Activated T-helper 2 cell treated with anti-CD3 and anti-CD28 coated beads, Interferon-gamma antibody, Interleukin-2, Interleukin-4, amounts not matched to agents 10 μg/mL and 5 μg/mL and 100 μg/mL, durations not matched to agents 14 hours and 24 hours and 36 hours (primary cell): ENCODE results near the gene RNF126. TPM values are rescaled to one million over a fixed set of nuclear protein-coding genes. Genes with fewer than 3 reads are reported as not detected.

Source experiments
- DNase-seq: peaks from one replicate; pipeline ENCODE4 v3.0.0; 2021; ENCODE audit warnings: low spot score
- H3K27ac Mint-ChIP-seq: one replicate; pipeline ENCODE4 v1.8.0; 2021; ENCODE audit warnings: mixed read lengths
- H3K27me3 Mint-ChIP-seq: one replicate; pipeline ENCODE4 v1.8.0; 2021; ENCODE audit warnings: low read depth, mixed read lengths
- H3K36me3 Mint-ChIP-seq: one replicate; pipeline ENCODE4 v1.8.0; 2021; ENCODE audit warnings: low read depth, mixed read lengths
- H3K4me1 Mint-ChIP-seq: one replicate; pipeline ENCODE4 v1.8.0; 2021; ENCODE audit warnings: low read depth, mixed read lengths
- H3K4me3 Mint-ChIP-seq: one replicate; pipeline ENCODE4 v1.8.0; 2021; ENCODE audit warnings: low read depth, mild to moderate bottlenecking, moderate library complexity, mixed read lengths
- H3K9me3 Mint-ChIP-seq: one replicate; pipeline ENCODE4 v1.8.0; 2021; ENCODE audit warnings: mixed read lengths
- intact Hi-C: fragments of 100-400 bp; cut with micrococcal nuclease; formaldehyde crosslinking; loops from one replicate; pipeline ENCODE4 v1.15.1; 2023
- total RNA-seq: library from RNA; stranded (reverse); gene quantifications from 2 replicates; pipeline ENCODE4 v1.2.3, GENCODE V29; 2022

Gene RNF126
- total RNA-seq, 1 donor from 2014 or later = 89.4 TPM

DNA sequence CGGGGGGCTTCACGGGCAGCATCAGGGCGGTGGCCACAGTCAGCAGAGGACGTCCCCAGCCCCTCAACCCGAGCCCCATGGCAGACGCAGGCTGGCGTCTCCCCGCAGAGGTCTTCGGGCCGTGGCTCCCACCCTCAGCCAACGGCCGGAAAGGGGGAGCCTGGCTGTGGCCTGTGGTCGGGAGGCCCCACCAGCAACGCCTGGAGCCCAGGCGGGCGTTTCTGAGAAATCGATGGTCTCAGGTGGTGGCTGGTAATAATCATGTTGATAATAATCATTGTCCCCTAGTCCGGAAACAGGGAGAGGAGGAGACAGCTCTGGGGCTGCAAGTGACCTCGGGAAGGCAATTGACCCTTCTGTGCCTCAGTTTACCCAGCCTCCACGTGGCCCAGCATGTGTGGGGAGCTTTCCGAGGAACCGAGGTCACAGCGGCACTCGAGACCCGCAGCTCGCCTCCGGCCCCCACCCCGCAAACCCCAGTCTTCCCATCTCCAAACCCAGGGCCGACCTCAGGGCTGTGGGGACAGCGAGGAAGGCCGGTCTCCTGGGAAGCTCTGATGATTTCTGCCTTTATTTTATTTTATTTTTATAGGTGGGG is 32.4 kb upstream of the RNF126 start, which contains the start of gene PRSS57:
Gene PRSS57 (minus strand): TSS at position 101 of the 598 bp plus-strand sequence. CDS start 22 bp downstream, at position 79.
- no peaks in the 10 kb centered on the region for H3K9me3 Mint-ChIP-seq
- peaks cover 10% of the 10 kb centered on the region for H3K27me3 Mint-ChIP-seq
- no peak for DNase-seq
- no peaks in the 10 kb centered on the region for H3K4me1 Mint-ChIP-seq
- no peaks in the 10 kb centered on the region for H3K36me3 Mint-ChIP-seq
- intact Hi-C loops = no loop called here
- no peak within 1 kb of the TSS for H3K27ac Mint-ChIP-seq
- H3K4me3 Mint-ChIP-seq = no peak within 1 kb of the TSS

DNA sequence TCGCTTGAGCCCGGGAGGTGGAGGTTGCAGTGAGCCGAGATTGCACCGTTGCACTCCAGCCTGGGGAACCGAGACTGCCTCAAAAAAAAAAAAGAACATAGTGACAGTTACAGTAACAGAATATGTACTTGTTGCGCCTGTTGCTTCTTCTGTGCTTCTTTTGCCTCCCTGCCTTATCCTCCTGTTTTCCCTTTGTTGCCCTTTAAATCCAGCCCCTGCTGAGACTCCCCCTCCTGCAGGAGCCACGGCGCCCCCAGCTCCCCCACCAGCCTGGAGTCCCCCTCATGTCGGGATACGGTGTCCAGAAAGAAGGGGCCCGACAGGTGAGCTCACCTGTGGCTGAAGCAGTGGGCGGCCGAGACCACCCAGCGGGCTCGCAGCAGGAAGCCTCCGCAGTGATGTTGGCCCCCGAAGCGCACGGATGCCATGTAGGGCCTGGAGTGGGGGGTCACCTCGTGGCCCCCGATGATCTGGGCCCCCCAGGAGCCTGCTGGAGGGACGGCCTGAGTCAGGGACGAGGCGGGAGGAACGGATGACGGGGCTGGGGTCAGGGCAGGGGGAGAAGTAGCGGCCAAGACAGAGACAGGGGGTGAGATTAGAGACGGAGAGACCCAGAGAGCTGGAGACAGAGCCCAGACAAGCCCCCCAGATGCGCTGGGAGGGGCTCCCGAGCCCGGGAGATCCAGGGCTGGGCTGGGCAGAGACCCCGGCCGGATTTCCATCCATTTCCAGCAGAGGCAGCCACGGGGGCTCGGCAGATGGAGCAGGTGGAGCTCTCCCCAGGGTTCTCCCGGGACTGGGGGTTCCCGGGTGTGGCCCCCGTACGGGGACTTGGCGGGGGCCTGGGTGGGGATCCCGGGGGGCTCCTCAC is 31.7 kb upstream of the RNF126 start:
- H3K9me3 Mint-ChIP-seq = no peaks in the 10 kb centered on the region
- intact Hi-C loops = no loop called here
- H3K4me3 Mint-ChIP-seq = no peak overlapping the region
- H3K36me3 Mint-ChIP-seq = no peaks in the 10 kb centered on the region
- no peaks in the 10 kb centered on the region for H3K4me1 Mint-ChIP-seq
- H3K27me3 Mint-ChIP-seq = peaks cover 10% of the 10 kb centered on the region
- H3K27ac Mint-ChIP-seq = no peak overlapping the region
- DNase-seq = no peak

DNA sequence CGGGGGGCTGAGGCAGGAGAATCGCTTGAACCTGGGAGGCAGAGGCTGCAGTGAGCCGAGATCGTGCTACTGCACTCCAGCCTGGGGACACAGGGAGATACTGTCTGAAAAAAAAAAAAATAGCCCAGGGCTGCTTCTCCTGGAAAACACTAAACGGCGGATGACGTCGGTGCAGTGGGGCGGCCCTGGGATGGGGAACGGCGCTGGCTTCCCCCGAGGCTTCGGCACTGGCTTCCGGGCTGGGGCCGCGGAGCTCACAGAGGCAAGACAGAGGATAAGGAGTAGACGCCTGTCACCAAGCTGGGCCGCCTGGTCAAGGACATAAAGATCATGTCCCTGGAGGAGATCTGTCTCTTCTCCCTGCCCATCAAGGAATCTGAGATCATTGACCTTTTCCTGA is 27.2 kb upstream of the RNF126 start:
- DNase-seq = no peak
- peaks cover 6% of the 10 kb centered on the region for H3K27me3 Mint-ChIP-seq

DNA sequence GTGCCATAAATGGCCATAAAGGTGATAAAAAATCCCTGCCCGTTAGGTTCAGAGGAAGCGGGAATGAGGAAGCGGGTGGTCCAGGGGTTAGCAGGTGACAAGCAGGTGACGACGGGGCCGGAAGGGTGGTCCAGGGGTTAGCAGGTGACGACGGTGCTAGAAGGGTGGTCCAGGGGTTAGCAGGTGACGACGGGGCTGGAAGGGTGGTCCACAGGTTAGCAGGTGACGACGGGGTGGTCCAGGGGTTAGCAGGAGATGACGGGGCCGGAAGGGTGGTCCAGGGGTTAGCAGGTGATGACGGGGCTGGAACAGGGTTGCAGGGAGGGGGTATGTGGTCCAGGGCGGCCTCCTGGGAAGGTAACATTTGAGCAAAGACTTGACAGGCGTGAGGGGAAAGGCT is 26.0 kb upstream of the RNF126 start:
- Mint-ChIP-seq H3K27ac (no peak overlapping the region), H3K36me3 (no peaks in the 10 kb centered on the region), H3K27me3 (no peaks in the 10 kb centered on the region), H3K4me1 (no peaks in the 10 kb centered on the region), H3K9me3 (no peaks in the 10 kb centered on the region), H3K4me3 (no peak overlapping the region)
- no peak for DNase-seq
- intact Hi-C loops = no loop called here

More for the DNA sequence above, 27.2 kb upstream of the RNF126 start:
- no peak overlapping the region for H3K4me3 Mint-ChIP-seq
- no peaks in the 10 kb centered on the region for H3K4me1 Mint-ChIP-seq
- intact Hi-C loops = no loop called here
- H3K36me3 Mint-ChIP-seq = no peaks in the 10 kb centered on the region
- H3K27ac Mint-ChIP-seq = no peak overlapping the region
- no peaks in the 10 kb centered on the region for H3K9me3 Mint-ChIP-seq

DNA sequence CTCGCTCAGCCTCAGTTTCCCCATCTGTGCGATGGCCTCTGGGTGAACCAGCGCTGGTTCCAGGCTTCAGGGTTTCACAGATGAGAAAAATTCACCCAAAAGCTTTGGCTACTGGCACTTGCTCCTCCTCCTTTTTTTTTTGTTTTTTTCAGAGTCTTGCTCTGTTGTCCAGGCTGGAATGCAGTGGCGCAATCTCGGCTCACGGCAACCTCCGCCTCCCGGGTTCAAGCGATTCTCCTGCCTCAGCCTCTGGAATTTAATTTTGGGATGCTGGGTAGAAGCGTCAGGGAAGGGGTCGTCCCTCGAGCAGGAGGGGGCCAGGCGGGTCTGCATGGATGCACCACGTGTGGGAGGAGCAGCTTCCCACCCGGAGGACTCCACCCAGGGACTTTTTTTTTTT is 25.2 kb upstream of the RNF126 start:
- no peaks in the 10 kb centered on the region for H3K4me1 Mint-ChIP-seq
- H3K9me3 Mint-ChIP-seq = no peaks in the 10 kb centered on the region
- H3K36me3 Mint-ChIP-seq = no peaks in the 10 kb centered on the region
- H3K27ac Mint-ChIP-seq = no peak overlapping the region
- no peaks in the 10 kb centered on the region for H3K27me3 Mint-ChIP-seq
- intact Hi-C loops = no loop called here
- no peak overlapping the region for H3K4me3 Mint-ChIP-seq
- no peak for DNase-seq

DNA sequence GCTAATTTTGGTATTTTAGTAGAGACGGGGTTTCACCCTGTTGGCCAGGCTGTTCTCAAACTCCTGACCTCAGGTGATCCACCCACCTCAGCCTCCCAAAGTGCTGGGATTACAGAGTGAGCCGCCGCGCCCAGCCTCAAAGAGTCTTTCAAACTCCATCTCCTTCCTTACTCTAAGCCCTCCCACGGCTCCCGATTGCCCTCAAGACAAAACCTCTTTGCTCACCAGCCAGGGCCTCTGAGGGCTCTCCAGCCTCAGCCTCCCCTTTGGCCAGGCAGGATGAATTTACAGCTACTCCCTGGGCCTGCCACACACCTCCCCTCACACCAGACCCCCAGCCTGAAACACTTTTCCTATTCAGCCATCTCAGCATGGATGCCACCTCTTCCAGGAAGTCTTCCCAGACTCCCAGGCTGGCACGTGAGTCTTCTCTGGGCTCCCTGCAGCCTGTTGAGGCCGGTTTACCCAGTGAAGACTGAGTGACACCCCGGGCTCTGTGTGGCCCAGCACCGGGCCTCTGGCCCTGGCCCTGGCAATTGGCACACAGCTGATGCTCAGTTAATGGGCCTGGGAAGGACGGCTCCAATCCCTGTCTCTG is 24.7 kb upstream of the RNF126 start:
- intact Hi-C loops = no loop called here
- H3K9me3 Mint-ChIP-seq = no peaks in the 10 kb centered on the region
- H3K4me3 Mint-ChIP-seq = no peak overlapping the region
- H3K36me3 Mint-ChIP-seq = no peaks in the 10 kb centered on the region
- H3K27me3 Mint-ChIP-seq = no peaks in the 10 kb centered on the region
- H3K4me1 Mint-ChIP-seq = no peaks in the 10 kb centered on the region
- no peak overlapping the region for H3K27ac Mint-ChIP-seq
- DNase-seq = no peak

DNA sequence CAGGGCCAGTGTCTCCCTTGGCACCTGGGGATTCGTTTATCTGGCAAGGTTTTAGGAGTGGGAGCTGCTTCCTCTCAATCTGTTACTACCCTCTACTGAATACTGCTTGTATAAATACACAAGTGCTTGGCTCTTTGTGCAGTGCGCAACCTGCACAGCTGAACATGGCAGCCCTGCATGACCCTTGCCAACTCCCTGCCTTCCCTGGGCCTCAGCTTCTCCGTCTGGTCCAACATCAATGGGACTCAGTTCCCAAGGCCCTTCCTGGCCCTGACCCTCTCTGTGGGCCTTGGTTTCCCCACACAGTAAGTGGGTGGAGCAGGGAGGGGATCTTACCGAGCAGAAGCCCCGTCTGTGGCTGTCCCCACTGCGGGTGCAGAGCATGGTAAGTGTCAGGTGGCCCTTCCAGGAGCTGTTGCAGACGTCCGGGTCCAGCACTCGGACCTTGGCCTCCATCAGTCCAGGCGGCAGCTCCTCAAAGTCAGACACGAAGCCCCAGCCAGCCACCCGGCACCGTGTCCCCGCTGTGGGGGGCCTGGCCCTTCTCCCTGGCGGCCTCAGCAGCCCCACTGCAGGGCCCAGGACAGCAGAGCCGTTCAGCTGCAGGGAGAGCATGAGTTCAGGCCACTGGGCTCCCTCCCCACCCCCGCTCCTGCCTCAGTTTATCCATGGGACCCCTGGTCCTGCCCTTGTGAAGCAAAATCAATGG is 23.7 kb upstream of the RNF126 start:
- no peak for DNase-seq
- no peaks in the 10 kb centered on the region for H3K4me1 Mint-ChIP-seq
- intact Hi-C loops = no loop called here
- H3K27me3 Mint-ChIP-seq = no peaks in the 10 kb centered on the region
- H3K4me3 Mint-ChIP-seq = no peak overlapping the region
- no peak overlapping the region for H3K27ac Mint-ChIP-seq
- no peaks in the 10 kb centered on the region for H3K36me3 Mint-ChIP-seq
- H3K9me3 Mint-ChIP-seq = no peaks in the 10 kb centered on the region

DNA sequence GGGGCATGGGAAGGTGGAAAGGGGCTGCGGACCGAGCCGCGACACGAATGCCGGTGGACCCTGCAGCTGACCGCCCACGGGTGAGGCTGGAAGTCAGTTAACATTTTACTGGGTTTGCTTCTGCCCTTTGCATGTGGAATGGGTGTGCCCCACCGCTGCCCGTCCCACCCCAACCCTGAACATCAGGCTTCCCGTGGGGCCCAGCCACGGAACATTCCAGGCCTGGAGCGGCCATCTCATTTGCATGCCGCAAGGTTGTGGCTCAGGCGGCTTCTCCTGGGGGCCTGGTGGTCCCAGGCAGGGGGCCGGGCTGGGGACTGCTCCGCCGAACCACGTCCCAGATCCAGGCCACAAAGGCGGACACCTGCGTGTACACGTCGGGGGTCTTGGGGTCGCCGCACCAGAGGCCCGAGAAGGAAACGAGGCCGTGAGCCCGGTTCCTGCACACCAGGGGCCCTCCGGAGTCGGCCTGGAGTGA is 22.5 kb upstream of the RNF126 start:
- H3K27me3 Mint-ChIP-seq = no peaks in the 10 kb centered on the region
- H3K9me3 Mint-ChIP-seq = no peaks in the 10 kb centered on the region
- no peak for DNase-seq
- intact Hi-C loops = no loop called here
- H3K4me1 Mint-ChIP-seq = peaks cover 1% of the 10 kb centered on the region
- no peak overlapping the region for H3K4me3 Mint-ChIP-seq
- no peak overlapping the region for H3K27ac Mint-ChIP-seq
- H3K36me3 Mint-ChIP-seq = no peaks in the 10 kb centered on the region

DNA sequence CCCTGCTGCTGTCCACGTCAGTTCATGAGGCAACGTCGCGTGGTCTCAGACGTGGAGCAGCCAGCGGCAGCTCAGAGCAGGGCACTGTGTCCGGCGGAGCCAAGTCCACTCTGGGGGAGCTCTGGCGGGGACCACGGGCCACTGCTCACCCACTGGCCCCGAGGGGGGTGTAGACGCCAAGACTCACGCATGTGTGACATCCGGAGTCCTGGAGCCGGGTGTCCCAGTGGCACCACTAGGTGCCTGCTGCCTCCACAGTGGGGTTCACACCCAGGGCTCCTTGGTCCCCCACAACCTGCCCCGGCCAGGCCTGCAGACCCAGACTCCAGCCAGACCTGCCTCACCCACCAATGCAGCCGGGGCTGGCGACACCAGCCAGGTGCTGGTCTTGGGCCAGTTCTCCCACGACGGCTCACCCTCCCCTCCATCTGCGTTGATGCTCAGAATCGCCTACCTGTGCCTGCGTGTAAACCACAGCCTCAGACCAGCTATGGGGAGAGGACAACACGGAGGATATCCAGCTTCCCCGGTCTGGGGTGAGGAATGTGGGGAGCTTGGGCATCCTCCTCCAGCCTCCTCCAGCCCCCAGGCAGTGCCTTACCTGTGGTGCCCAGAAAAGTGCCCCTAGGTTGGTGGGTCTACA is 19.8 kb upstream of the RNF126 start:
- Mint-ChIP-seq H3K4me3 (no peak overlapping the region), H3K9me3 (no peaks in the 10 kb centered on the region), H3K4me1 (peaks cover 1% of the 10 kb centered on the region), H3K27me3 (peaks cover under 1% of the 10 kb centered on the region), H3K36me3 (no peaks in the 10 kb centered on the region), H3K27ac (no peak overlapping the region)
- DNase-seq = no peak
- intact Hi-C loops = no loop called here

DNA sequence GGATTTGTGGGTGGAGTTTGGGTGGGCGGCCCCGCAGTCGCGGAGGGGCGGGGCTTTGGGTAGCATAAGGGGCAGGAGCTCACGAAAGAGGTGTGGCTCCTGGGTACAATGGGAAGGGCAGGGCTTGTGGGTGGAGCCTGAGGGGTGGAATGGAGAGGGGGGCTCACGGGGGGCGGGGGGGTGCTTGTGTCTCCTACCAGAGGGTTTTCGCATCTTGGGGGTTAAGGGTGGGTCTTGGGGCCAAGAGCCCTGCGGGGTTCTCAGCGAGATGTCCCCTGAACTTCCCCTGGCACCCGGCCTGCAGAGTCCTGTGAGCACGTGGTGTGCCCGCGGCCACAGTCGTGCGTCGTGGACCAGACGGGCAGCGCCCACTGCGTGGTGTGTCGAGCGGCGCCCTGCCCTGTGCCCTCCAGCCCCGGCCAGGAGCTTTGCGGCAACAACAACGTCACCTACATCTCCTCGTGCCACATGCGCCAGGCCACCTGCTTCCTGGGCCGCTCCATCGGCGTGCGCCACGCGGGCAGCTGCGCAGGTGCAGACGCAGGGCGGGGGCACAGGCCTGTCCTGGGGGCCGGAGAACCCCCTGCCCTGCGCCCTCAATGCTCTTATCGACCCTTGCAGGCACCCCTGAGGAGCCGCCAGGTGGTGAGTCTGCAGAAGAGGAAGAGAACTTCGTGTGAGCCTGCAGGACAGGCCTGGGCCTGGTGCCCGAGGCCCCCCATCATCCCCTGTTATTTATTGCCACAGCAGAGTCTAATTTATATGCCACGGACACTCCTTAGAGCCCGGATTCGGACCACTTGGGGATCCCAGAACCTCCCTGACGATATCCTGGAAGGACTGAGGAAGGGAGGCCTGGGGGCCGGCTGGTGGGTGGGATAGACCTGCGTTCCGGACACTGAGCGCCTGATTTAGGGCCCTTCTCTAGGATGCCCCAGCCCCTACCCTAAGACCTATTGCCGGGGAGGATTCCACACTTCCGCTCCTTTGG is 18.3 kb upstream of the RNF126 start:
- Mint-ChIP-seq H3K36me3 (no peaks in the 10 kb centered on the region), H3K27ac (peak overlapping the region; percentile 97)

DNA sequence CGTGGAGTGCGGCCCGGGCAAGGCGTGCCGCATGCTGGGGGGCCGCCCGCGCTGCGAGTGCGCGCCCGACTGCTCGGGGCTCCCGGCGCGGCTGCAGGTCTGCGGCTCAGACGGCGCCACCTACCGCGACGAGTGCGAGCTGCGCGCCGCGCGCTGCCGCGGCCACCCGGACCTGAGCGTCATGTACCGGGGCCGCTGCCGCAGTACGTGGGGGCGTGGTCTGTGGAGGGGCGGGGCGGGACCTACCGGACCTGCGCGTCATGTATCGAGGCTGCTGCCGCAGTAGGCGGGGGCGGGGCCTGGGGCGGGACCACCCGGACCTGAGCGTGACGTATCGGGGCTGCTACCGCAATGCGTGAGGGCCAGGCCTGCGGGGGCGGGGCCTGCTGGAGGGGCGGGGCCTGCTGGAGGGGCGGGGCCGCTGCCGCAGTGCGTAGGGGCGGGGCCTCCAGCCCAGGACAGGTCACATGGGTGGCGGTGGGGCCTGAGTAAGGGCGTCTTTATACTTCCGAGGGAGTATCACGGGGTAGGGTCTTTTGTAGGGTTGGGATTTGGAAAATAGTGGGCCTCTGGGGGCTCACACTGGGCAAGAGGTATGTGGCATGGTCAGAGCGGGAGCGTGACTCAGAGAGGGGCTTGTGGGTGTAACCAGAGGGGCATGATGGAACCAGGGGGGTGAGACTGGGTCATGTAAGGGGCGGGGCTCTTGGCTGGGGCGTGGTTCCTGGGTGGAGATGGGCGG is 17.4 kb upstream of the RNF126 start:
- Mint-ChIP-seq H3K36me3 (no peaks in the 10 kb centered on the region), H3K27ac (peak overlapping the region; percentile 97), H3K27me3 (peaks cover 7% of the 10 kb centered on the region), H3K9me3 (no peaks in the 10 kb centered on the region), H3K4me1 (peaks cover 1% of the 10 kb centered on the region), H3K4me3 (peak overlapping the region; percentile 88)
- intact Hi-C loops = loop anchor here (1.0 kb wide), 2 partner anchors 17 to 117 kb away; partner anchors contain the start of genes PTBP1 and RNF126
- DNase-seq = peak; percentile 97

More for the DNA sequence above, 18.3 kb upstream of the RNF126 start:
- Mint-ChIP-seq H3K4me3 (peak overlapping the region; percentile 88), H3K4me1 (peaks cover 1% of the 10 kb centered on the region), H3K27me3 (peaks cover 4% of the 10 kb centered on the region), H3K9me3 (no peaks in the 10 kb centered on the region)
- intact Hi-C loops = no loop called here
- DNase-seq = no peak
